Neural cell (in vitro differentiated cells): ENCODE measurements around the gene CDH12.

Experiments used
- EP300 ChIP-seq: fragments of 450-650 bp; conservative IDR thresholded peaks from 2 replicates; pipeline ENCODE4 v1.6.1; 2014; ENCODE audit warnings: antibody characterized with exemption, mild to moderate bottlenecking, moderate library complexity; ENCODE audit not compliant: poor library complexity, severe bottlenecking
- POLR2AphosphoS5 ChIP-seq: IDR thresholded peaks from 2 replicates; pipeline ENCODE4 v1.6.1; 2012
- RAD21 ChIP-seq: fragments of 450-650 bp; conservative IDR thresholded peaks from 2 replicates; pipeline ENCODE4 v1.6.1; 2014; ENCODE audit warnings: antibody characterized with exemption, mild to moderate bottlenecking, moderate library complexity
- TF ChIP-seq, protein P1 (sequence below): fragments of 450-650 bp; IDR thresholded peaks from 2 replicates; pipeline ENCODE4 v1.5.1; 2014; ENCODE audit warnings: antibody characterized with exemption, mild to moderate bottlenecking, moderate library complexity; ENCODE audit not compliant: poor library complexity, severe bottlenecking

DNA sequence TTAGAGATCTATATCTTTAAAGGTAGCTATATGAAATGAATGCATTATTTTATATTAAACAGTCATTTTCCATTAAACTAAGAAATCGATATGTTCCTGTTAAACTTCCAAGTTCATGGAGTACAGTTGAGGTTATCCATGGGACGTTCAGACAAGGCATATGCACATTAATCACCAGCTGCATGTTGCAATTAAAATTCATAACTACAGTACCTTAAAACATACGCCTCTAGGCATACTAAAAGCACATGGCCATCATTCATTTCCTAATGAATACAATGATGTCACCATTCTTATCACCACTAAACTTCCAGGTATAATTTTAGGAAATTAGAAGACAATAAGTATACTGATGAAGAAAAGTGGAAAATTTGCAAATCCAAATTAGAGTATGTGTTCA lies 174.3 kb downstream of the CDH12 start:
- TF ChIP-seq, protein P1, sequence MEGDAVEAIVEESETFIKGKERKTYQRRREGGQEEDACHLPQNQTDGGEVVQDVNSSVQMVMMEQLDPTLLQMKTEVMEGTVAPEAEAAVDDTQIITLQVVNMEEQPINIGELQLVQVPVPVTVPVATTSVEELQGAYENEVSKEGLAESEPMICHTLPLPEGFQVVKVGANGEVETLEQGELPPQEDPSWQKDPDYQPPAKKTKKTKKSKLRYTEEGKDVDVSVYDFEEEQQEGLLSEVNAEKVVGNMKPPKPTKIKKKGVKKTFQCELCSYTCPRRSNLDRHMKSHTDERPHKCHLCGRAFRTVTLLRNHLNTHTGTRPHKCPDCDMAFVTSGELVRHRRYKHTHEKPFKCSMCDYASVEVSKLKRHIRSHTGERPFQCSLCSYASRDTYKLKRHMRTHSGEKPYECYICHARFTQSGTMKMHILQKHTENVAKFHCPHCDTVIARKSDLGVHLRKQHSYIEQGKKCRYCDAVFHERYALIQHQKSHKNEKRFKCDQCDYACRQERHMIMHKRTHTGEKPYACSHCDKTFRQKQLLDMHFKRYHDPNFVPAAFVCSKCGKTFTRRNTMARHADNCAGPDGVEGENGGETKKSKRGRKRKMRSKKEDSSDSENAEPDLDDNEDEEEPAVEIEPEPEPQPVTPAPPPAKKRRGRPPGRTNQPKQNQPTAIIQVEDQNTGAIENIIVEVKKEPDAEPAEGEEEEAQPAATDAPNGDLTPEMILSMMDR, result no peak
- TF ChIP-seq EP300 (no peak), POLR2AphosphoS5 (no peak), RAD21 (no peak)
